Tibial nerve (tissue), 4 donors: Measurements from ENCODE around the gene DCTN3. TPM values are rescaled to one million over a fixed set of nuclear protein-coding genes. Genes with fewer than 3 reads are reported as not detected.
A peak's percentile ranks its signal among the peaks of the same experiment; 100 is the strongest.

Experiments
- DNase-seq, 2 donors: peaks; one replicate each; pipeline ENCODE4 v3.0.0-alpha.2; 2019; ENCODE audit warnings: low spot score in 2 of 2
- H3K27ac ChIP-seq, 4 donors: fragments of 200-600 bp; sonication (generic) in 3 of 4; one replicate each; pipeline ENCODE4 v1.5.1; 2017 to 2019; ENCODE audit warnings: mild to moderate bottlenecking in 1 of 4
- H3K27me3 ChIP-seq, 2 donors: fragments of 200-600 bp; sonication (generic) in 1 of 2; one replicate each; pipeline versions ENCODE4 v1.5.1 to v1.6.0; 2017 to 2019
- H3K36me3 ChIP-seq, 3 donors: fragments of 200-600 bp; sonication (generic); one replicate each; pipeline ENCODE4 v1.5.1; 2018 to 2019
- H3K4me1 ChIP-seq, 4 donors: fragments of 200-600 bp; sonication (generic) in 3 of 4; one replicate each; pipeline ENCODE4 v1.5.1; 2017 to 2019
- H3K4me3 ChIP-seq, 4 donors: fragments of 200-600 bp; sonication (generic) in 3 of 4; one replicate each; pipeline ENCODE4 v1.5.1; 2017 to 2019; ENCODE audit warnings: mild to moderate bottlenecking in 1 of 4, moderate library complexity in 1 of 4
- H3K9me3 ChIP-seq, 4 donors: fragments of 200-600 bp; sonication (generic) in 3 of 4; one replicate each; pipeline ENCODE4 v1.5.1; 2017 to 2019
- CTCF ChIP-seq, 5 experiments: fragments of 200-600 bp in 3 of 5; fragments of 450-650 bp in 2 of 5; sonication (generic) in 3 of 5; IDR thresholded peaks; one replicate each; pipeline ENCODE4 v1.5.1; 2016 to 2019; ENCODE audit warnings: antibody characterized with exemption in 5 of 5, mild to moderate bottlenecking in 3 of 5, moderate library complexity in 2 of 5
- EP300 ChIP-seq, 2 donors: sonication (generic); formaldehyde crosslinking; IDR thresholded peaks; one replicate each; pipeline ENCODE4 v1.6.1; 2017; ENCODE audit warnings: antibody characterized with exemption in 2 of 2, mild to moderate bottlenecking in 1 of 2
- POLR2A ChIP-seq, 2 donors: fragments of 450-650 bp; IDR thresholded peaks; one replicate each; pipeline ENCODE4 v1.6.1; 2017; ENCODE audit warnings: antibody characterized with exemption in 2 of 2, mild to moderate bottlenecking in 2 of 2, moderate library complexity in 2 of 2
- WGBS, 2 donors: methylation state at CpG; one replicate each; pipeline ENCODE4 v1.1.5; 2018; 5-methylcytosine and 5-hydroxymethylcytosine counted together
- total RNA-seq, 4 donors: library from RNA; depleted of rRNA; stranded (reverse); fragments of >200 nt; gene quantifications; one replicate each; pipeline ENCODE4 v1.1.0, GENCODE V29; 2016

DCTN3 gene
- total RNA-seq, 4 donors from 2014 or later: 64.7 to 87.5 (median 73.7) TPM

- Histone ChIP-seq H3K4me1 (peaks cover 0 to 28% (median 15%) of the 10 kb centered on the region in 4 donors), H3K27ac (peak overlapping the region; percentile 74 to 96 (median 93)), H3K36me3 (peaks cover 0 to 42% (median 4%) of the 10 kb centered on the region in 3 donors), H3K9me3 (no peaks in the 10 kb centered on the region), H3K4me3 (peak overlapping the region; percentile 58 to 81 (median 72)), H3K27me3 (no peaks in the 10 kb centered on the region)
- DNase-seq: no peak
- no peak for TF ChIP-seq EP300 (IDR thresholded peaks at IDR 0.05)
- no peak for TF ChIP-seq POLR2A (IDR thresholded peaks at IDR 0.05)
- no peak for TF ChIP-seq CTCF (IDR thresholded peaks at IDR 0.05)
- 66% methylated on average over 7 to 10 of the region's 10 CpGs for WGBS, 2 donors
Measured at GRCh38 chr9:34611251-34611810, 9.0 kb downstream of the DCTN3 start.

GRCh38 chr9:34610434-34611206, 9.7 kb downstream of the DCTN3 start:
- Histone ChIP-seq H3K36me3 (peaks cover 0 to 35% (median 0%) of the 10 kb centered on the region in 3 donors), H3K27ac (peak overlapping the region in 2 of 4 donors; percentile 93 to 96), H3K27me3 (no peaks in the 10 kb centered on the region), H3K9me3 (no peaks in the 10 kb centered on the region), H3K4me3 (peak overlapping the region in 2 of 4 donors; percentile 75 to 81), H3K4me1 (peaks cover 0 to 28% (median 15%) of the 10 kb centered on the region in 4 donors)
- TF ChIP-seq POLR2A (IDR thresholded peaks at IDR 0.05): no peak
- no peak for TF ChIP-seq EP300 (IDR thresholded peaks at IDR 0.05)
- TF ChIP-seq CTCF (IDR thresholded peaks at IDR 0.05): no peak
- WGBS, 2 donors: 89 to 95% methylated on average over 6 to 19 of the region's 20 CpGs
- DNase-seq: no peak

GRCh38 chr9:34607331-34607730, 13.0 kb downstream of the DCTN3 start:
- 53 to 56% methylated on average over 2 of the region's 2 CpGs for WGBS, 2 donors
- TF ChIP-seq CTCF (IDR thresholded peaks at IDR 0.05) (no peak), POLR2A (IDR thresholded peaks at IDR 0.05) (no peak), EP300 (IDR thresholded peaks at IDR 0.05) (no peak)
- peaks cover 0 to 20% (median 11%) of the 10 kb centered on the region in 4 donors for H3K4me1 ChIP-seq

GRCh38 chr9:34606905-34607304, 13.4 kb downstream of the DCTN3 start:
- Histone ChIP-seq H3K4me1 (peaks cover 0 to 19% (median 10%) of the 10 kb centered on the region in 4 donors), H3K36me3 (peaks cover 0 to 10% (median 0%) of the 10 kb centered on the region in 3 donors), H3K27ac (no peak overlapping the region), H3K9me3 (no peaks in the 10 kb centered on the region), H3K4me3 (no peak overlapping the region), H3K27me3 (no peaks in the 10 kb centered on the region)
- DNase-seq: no peak
- WGBS, 2 donors: 82 to 85% methylated on average over 3 of the region's 3 CpGs
- TF ChIP-seq POLR2A (IDR thresholded peaks at IDR 0.05): no peak
- no peak for TF ChIP-seq CTCF (IDR thresholded peaks at IDR 0.05)
- TF ChIP-seq EP300 (IDR thresholded peaks at IDR 0.05): no peak

More at GRCh38 chr9:34607331-34607730, 13.0 kb downstream of the DCTN3 start:
- Histone ChIP-seq H3K9me3 (no peaks in the 10 kb centered on the region), H3K4me3 (no peak overlapping the region), H3K36me3 (peaks cover 0 to 10% (median 0%) of the 10 kb centered on the region in 3 donors), H3K27me3 (no peaks in the 10 kb centered on the region), H3K27ac (no peak overlapping the region)
- DNase-seq: no peak

- Histone ChIP-seq H3K36me3 (peaks cover 0 to 10% (median 0%) of the 10 kb centered on the region in 3 donors), H3K4me1 (peaks cover 0 to 16% (median 8%) of the 10 kb centered on the region in 4 donors), H3K9me3 (no peaks in the 10 kb centered on the region), H3K27ac (no peak overlapping the region), H3K4me3 (no peak overlapping the region), H3K27me3 (no peaks in the 10 kb centered on the region)
- TF ChIP-seq POLR2A (IDR thresholded peaks at IDR 0.05) (no peak), EP300 (IDR thresholded peaks at IDR 0.05) (no peak), CTCF (IDR thresholded peaks at IDR 0.05) (no peak)
- DNase-seq: no peak
Measured at GRCh38 chr9:34606190-34606589, 14.1 kb downstream of the DCTN3 start.
